ENCODE data around the gene MYOT. TPM values are rescaled to one million over a fixed set of nuclear protein-coding genes. Genes with fewer than 3 reads are reported as not detected.

Gene MYOT
- total RNA-seq = 10 to 100 TPM in 1 of 4 donors, 1 to 10 TPM in 1, under 1 TPM in 2; 0.39 to 11.7 (median 1.8) TPM

GRCh38 chr5:137867664-137868063 is at the start of gene MYOT:
Gene MYOT, plus strand, starts transcription at chr5:137867860. Its CDS starts 2,792 bp downstream, at chr5:137870652.
- intact Hi-C loops (cut with DNase I) = no loop called here
- no peak for TF ChIP-seq POLR2A (IDR thresholded peaks at IDR 0.05)
- TF ChIP-seq, protein P1, sequence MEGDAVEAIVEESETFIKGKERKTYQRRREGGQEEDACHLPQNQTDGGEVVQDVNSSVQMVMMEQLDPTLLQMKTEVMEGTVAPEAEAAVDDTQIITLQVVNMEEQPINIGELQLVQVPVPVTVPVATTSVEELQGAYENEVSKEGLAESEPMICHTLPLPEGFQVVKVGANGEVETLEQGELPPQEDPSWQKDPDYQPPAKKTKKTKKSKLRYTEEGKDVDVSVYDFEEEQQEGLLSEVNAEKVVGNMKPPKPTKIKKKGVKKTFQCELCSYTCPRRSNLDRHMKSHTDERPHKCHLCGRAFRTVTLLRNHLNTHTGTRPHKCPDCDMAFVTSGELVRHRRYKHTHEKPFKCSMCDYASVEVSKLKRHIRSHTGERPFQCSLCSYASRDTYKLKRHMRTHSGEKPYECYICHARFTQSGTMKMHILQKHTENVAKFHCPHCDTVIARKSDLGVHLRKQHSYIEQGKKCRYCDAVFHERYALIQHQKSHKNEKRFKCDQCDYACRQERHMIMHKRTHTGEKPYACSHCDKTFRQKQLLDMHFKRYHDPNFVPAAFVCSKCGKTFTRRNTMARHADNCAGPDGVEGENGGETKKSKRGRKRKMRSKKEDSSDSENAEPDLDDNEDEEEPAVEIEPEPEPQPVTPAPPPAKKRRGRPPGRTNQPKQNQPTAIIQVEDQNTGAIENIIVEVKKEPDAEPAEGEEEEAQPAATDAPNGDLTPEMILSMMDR (IDR thresholded peaks at IDR 0.05) = no peak
- DNase-seq = no peak
- H3K4me1 ChIP-seq = no peaks in the 10 kb centered on the region
- no peak within 1 kb of the TSS for H3K4me3 ChIP-seq (replicated peaks in 1 of 3)
- H3K36me3 ChIP-seq = no peaks in the 10 kb centered on the region
- no peaks in the 10 kb centered on the region for H3K27me3 ChIP-seq
- WGBS, 2 donors = 64 to 74% methylated on average over 3 of the region's 3 CpGs
- no peaks in the 10 kb centered on the region for H3K9me3 ChIP-seq
- H3K27ac ChIP-seq = no peak within 1 kb of the TSS

- H3K36me3 ChIP-seq = no peaks in the 10 kb centered on the region
- no peak for TF ChIP-seq POLR2A (IDR thresholded peaks at IDR 0.05)
- TF ChIP-seq, protein P1 (IDR thresholded peaks at IDR 0.05) = no peak
- 95 to 97% methylated on average over 1 of the region's 1 CpG for WGBS, 2 donors
Measured at GRCh38 chr5:137819766-137820165, 47.9 kb upstream of the MYOT start.

GRCh38 chr5:137822158-137822764 is 45.4 kb upstream of the MYOT start:
- no peaks in the 10 kb centered on the region for H3K36me3 ChIP-seq
- intact Hi-C loops (cut with DNase I) = no loop called here
- H3K27me3 ChIP-seq = no peaks in the 10 kb centered on the region
- TF ChIP-seq POLR2A (IDR thresholded peaks at IDR 0.05) = no peak
- TF ChIP-seq, protein P1 (IDR thresholded peaks at IDR 0.05) = peak in 1 of 6 experiments; percentile 15
- WGBS, 2 donors = 46 to 55% methylated on average over 6 of the region's 6 CpGs
- no peak overlapping the region for H3K4me3 ChIP-seq (replicated peaks in 1 of 3)
- H3K4me1 ChIP-seq = no peaks in the 10 kb centered on the region
- no peaks in the 10 kb centered on the region for H3K9me3 ChIP-seq
- H3K27ac ChIP-seq = no peak overlapping the region
- DNase-seq = peak; percentile 4 to 10

More at GRCh38 chr5:137819766-137820165, 47.9 kb upstream of the MYOT start:
- no peaks in the 10 kb centered on the region for H3K27me3 ChIP-seq
- H3K9me3 ChIP-seq = no peaks in the 10 kb centered on the region
- no peak for DNase-seq
- H3K27ac ChIP-seq = no peak overlapping the region
- intact Hi-C loops (cut with DNase I) = no loop called here
- H3K4me3 ChIP-seq (replicated peaks in 1 of 3) = no peak overlapping the region
- H3K4me1 ChIP-seq = no peaks in the 10 kb centered on the region

- intact Hi-C loops (cut with DNase I) = no loop called here
- Histone ChIP-seq H3K27me3 (no peaks in the 10 kb centered on the region), H3K27ac (no peak overlapping the region), H3K4me3 (replicated peaks in 1 of 3) (no peak overlapping the region), H3K36me3 (no peaks in the 10 kb centered on the region), H3K4me1 (no peaks in the 10 kb centered on the region), H3K9me3 (no peaks in the 10 kb centered on the region)
- DNase-seq = no peak
- WGBS, 2 donors = 73 to 90% methylated on average over 1 of the region's 1 CpG
- no peak for TF ChIP-seq POLR2A (IDR thresholded peaks at IDR 0.05)
- TF ChIP-seq, protein P1 (IDR thresholded peaks at IDR 0.05) = no peak
Measured at GRCh38 chr5:137822984-137823383, 44.7 kb upstream of the MYOT start.

DNA sequence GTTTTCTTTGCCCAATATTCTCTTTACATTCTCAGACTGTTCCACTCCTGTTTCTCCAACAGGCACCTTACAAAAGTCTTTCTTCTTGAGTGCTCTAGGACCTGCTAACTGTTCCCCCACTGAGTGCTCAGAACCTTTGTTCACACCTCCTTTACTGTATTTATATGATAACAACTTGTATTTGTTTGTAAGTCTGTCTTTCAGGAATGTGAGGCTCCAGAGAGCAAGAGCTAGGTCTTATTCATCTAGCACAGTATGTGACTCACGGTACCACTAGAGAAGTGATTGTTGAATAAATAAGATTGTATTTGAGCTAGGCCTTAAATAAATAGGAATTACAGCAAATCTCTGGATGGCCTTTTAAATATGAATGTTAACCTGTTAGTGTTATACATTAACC is 42.5 kb upstream of the MYOT start:
- DNase-seq = no peak
- H3K4me1 ChIP-seq = no peaks in the 10 kb centered on the region
- intact Hi-C loops (cut with DNase I) = no loop called here
- H3K27me3 ChIP-seq = no peaks in the 10 kb centered on the region
- 80 to 90% methylated on average over 1 of the region's 1 CpG for WGBS, 2 donors
- H3K36me3 ChIP-seq = no peaks in the 10 kb centered on the region
- H3K4me3 ChIP-seq (replicated peaks in 1 of 3) = no peak overlapping the region
- H3K27ac ChIP-seq = no peak overlapping the region
- TF ChIP-seq, protein P1 (IDR thresholded peaks at IDR 0.05) = no peak
- no peak for TF ChIP-seq POLR2A (IDR thresholded peaks at IDR 0.05)
- no peaks in the 10 kb centered on the region for H3K9me3 ChIP-seq

Data from thyroid gland (tissue), 4 donors.